ENCODE data around the gene GBF1. TPM values are rescaled to one million over a fixed set of nuclear protein-coding genes. Genes with fewer than 3 reads are reported as not detected.
A peak's percentile ranks its signal among the peaks of the same experiment; 100 is the strongest.

Gene GBF1
- total RNA-seq, 4 donors from 2014 or later: 73.4 to 98.5 (median 95.8) TPM

DNA sequence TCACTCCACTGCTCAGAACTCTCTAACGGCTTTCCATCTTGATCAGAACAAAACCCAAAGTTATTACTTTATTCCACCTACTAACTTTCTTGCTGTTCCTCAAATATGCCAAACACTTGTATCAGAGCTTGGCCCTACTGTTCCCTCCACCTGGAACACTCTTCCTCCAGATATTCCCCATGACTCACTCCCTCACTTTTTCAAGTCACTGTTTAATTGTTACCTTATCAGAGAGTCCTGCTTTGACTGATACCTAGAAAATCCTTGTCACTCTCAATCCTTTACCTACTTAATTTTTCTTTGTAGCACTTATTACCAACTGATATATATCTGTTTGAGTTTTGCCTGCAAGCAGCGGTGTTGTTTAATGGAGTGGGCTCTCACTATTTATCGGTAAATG is 144.6 kb downstream of the GBF1 start:
- no peak for DNase-seq
- H3K4me1 ChIP-seq: peaks cover 0 to 6% (median 3%) of the 10 kb centered on the region in 4 donors
- H3K27me3 ChIP-seq: no peaks in the 10 kb centered on the region
- no peaks in the 10 kb centered on the region for H3K9me3 ChIP-seq
- H3K27ac ChIP-seq: no peak overlapping the region
- no peaks in the 10 kb centered on the region for H3K36me3 ChIP-seq
- no peak overlapping the region for H3K4me3 ChIP-seq
- TF ChIP-seq, protein P1, sequence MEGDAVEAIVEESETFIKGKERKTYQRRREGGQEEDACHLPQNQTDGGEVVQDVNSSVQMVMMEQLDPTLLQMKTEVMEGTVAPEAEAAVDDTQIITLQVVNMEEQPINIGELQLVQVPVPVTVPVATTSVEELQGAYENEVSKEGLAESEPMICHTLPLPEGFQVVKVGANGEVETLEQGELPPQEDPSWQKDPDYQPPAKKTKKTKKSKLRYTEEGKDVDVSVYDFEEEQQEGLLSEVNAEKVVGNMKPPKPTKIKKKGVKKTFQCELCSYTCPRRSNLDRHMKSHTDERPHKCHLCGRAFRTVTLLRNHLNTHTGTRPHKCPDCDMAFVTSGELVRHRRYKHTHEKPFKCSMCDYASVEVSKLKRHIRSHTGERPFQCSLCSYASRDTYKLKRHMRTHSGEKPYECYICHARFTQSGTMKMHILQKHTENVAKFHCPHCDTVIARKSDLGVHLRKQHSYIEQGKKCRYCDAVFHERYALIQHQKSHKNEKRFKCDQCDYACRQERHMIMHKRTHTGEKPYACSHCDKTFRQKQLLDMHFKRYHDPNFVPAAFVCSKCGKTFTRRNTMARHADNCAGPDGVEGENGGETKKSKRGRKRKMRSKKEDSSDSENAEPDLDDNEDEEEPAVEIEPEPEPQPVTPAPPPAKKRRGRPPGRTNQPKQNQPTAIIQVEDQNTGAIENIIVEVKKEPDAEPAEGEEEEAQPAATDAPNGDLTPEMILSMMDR (IDR thresholded peaks at IDR 0.05): no peak
- no peak for TF ChIP-seq POLR2A (IDR thresholded peaks at IDR 0.05)

DNA sequence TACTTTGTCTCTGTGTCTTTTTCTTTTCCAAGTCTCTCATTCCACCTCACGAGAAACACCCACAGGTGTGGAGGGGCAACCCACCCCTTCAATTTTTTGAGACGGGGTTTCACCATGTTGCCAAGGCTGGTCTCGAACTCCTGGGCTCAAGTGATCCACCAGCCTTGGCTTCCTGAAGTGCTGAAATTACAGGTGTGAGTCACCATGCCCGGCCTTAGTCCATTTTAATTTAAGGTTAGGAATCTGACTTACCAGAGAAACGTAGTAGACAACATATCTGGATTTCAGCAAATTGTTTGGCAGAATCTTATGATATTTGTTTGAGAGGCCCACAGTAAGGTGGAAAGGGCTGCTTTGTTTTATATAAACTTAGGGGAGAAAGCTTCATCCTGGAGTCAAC is 147.0 kb downstream of the GBF1 start:
- H3K36me3 ChIP-seq: no peaks in the 10 kb centered on the region
- H3K27me3 ChIP-seq: no peaks in the 10 kb centered on the region
- no peak for TF ChIP-seq POLR2A (IDR thresholded peaks at IDR 0.05)
- TF ChIP-seq, protein P1 (IDR thresholded peaks at IDR 0.05): no peak
- H3K9me3 ChIP-seq: no peaks in the 10 kb centered on the region
- no peak overlapping the region for H3K4me3 ChIP-seq
- peaks cover 0 to 21% (median 15%) of the 10 kb centered on the region in 4 donors for H3K4me1 ChIP-seq
- no peak overlapping the region for H3K27ac ChIP-seq
- no peak for DNase-seq

DNA sequence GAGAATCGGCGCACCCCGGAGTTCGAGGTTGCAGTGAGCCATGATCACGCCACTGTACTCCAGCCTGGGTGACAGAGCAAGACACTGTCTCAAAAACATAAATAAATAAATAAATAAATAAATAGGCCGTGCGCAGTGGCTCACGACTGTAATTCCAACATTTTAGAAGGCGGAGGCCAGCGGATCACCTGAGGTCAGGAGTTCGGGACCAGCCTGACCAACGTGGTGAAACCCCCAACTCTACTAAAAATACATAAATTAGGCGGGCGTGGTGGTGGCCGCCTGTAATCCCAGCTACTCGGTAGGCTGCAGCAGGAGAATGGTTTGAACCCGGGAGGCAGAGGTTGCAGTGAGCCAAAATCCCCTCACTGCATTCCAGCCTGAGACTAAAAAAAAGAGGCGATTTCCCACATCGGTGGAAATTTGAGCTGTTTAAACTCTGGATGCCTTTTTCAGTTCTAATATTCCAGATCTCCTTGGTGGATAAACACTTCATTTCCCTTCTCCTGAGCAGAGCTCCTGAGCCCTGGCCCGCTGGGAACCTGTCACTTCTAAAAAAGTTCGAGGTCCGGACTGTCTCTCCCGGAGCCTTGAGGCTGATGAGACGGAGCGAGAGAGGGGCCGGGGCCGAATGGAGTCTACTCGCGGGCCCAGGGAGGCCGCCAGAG is 148.2 kb downstream of the GBF1 start:
- Histone ChIP-seq H3K4me1 (peaks cover 0 to 28% (median 17%) of the 10 kb centered on the region in 4 donors), H3K36me3 (no peaks in the 10 kb centered on the region), H3K27me3 (no peaks in the 10 kb centered on the region), H3K27ac (peak overlapping the region; percentile 95 to 97 (median 96)), H3K9me3 (no peaks in the 10 kb centered on the region), H3K4me3 (peak overlapping the region; percentile 68 to 79 (median 69))
- no peak for DNase-seq
- TF ChIP-seq POLR2A (IDR thresholded peaks at IDR 0.05): no peak
- TF ChIP-seq, protein P1 (IDR thresholded peaks at IDR 0.05): peak in 1 of 6 experiments; percentile 96

DNA sequence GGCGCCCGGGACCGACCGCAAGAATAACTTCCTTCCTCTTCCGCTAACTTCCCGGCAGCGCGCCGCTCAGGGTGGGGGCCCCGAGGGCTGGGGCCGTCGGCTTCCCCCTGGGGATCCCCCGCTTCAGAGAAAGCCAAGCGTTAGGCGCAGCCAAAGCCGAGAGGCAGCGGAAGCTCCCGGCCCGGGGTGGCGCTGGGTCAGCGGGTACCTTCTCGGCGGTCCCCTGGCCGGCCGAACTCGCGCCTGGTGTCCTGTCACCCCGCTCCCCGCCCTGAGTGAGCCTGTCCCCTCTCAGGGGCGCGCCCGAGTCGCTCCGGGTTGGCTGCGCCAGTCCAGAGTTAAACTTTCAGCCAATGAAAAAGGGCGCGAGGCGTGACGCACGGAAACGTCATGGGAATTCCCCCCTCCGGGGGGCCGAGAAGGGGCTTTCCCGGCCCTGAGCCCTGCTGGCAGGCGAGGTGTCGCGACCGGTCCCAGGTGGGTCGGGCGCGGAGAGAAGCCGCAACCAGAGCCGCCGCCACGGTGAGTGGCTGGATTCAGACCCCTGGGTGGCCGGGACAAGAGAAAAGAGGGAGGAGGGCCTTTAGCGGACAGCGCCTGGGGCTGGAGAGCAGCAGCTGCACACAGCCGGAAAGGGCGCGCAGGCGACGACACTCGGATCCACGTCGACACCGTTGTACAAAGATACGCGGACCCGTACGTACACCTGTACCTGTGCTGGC is 148.9 kb downstream of the GBF1 start:
- Histone ChIP-seq H3K4me3 (peak overlapping the region; percentile 68 to 79 (median 69)), H3K9me3 (no peaks in the 10 kb centered on the region), H3K27ac (peak overlapping the region; percentile 95 to 97 (median 96)), H3K36me3 (no peaks in the 10 kb centered on the region), H3K27me3 (no peaks in the 10 kb centered on the region), H3K4me1 (peaks cover 0 to 35% (median 23%) of the 10 kb centered on the region in 4 donors)
- peak; percentile 51 to 85 for TF ChIP-seq POLR2A (IDR thresholded peaks at IDR 0.05)
- TF ChIP-seq, protein P1 (IDR thresholded peaks at IDR 0.05): peak in 5 of 6 experiments; percentile 95 to 98 (median 96)
- DNase-seq: peak; percentile 95 to 98 (median 96)

DNA sequence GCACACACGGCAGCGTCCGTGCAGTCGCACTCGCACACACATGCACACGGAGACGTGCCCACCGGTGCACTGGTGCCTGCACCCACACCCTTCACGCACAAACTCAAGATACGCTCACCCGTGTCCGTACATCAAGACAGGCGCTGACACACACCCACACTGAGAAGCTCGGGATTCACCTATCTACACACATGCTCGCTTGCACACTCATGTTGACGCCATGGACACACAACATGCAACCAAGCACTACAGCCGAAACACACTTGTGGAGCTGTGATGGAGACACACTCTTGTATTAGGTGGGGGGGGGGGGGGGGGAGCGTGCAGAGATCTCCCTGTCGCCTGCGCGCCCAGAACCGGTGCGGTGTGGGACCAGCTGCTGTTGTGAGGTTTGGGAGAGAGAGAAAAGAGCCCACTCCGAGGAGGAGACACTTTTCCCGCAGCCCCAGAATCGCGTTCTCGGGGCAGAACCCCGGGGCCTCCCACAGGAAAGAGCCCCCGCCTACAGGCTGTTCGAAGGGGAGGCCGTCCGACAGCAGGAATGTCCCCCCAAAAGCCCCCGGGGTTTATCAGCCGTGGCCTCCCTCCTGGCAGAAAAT is 149.6 kb downstream of the GBF1 start:
- no peaks in the 10 kb centered on the region for H3K27me3 ChIP-seq
- H3K4me1 ChIP-seq: peaks cover 0 to 40% (median 25%) of the 10 kb centered on the region in 4 donors
- peak overlapping the region; percentile 68 to 79 (median 69) for H3K4me3 ChIP-seq
- H3K27ac ChIP-seq: peak overlapping the region; percentile 95 to 97 (median 96)
- H3K36me3 ChIP-seq: no peaks in the 10 kb centered on the region
- peak in 1 of 3 donors; percentile 52 for DNase-seq
- no peaks in the 10 kb centered on the region for H3K9me3 ChIP-seq
- TF ChIP-seq POLR2A (IDR thresholded peaks at IDR 0.05): peak in 1 of 2 donors; percentile 2
- TF ChIP-seq, protein P1 (IDR thresholded peaks at IDR 0.05): no peak

Measured in Peyer's patch (tissue), 4 donors.